HG03095 (cell line): ENCODE data around the gene SOWAHA.
"Not testable (repeated sequence)": the region's sequence is repeated elsewhere in the genome, so short reads cannot be mapped to it uniquely, and the experiment has no call there.

Source experiments
- ATAC-seq: cut with Tn5 transposase; IDR thresholded peaks from one replicate; pipeline ENCODE4 v1.9.1; 2021; ENCODE audit warnings: moderate library complexity; ENCODE audit not compliant: unreplicated experiment

SOWAHA gene

GRCh38 chr5:132848270-132848669 is 35.2 kb downstream of the SOWAHA start:
- no peak for ATAC-seq

DNA sequence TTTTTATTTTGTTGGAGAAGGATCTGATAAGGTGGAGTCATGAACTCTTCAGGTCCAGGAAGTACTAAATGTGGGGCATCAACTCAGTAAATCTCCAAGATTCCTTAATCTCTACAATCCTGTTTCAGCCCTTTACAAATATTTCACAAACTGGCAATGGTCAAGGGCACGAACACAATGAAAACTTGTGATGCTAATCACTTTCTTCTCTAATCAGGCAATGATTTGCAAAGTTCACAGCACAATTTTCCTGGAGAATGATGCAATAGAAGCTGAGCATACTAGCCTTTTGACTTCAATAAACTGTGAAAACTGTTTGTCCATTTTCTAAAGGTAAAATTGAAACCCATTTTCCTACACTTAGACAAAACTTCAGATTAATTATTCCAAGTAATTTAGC is 36.2 kb downstream of the SOWAHA start:
- ATAC-seq, result no peak

GRCh38 chr5:132850066-132850465 is 37.0 kb downstream of the SOWAHA start:
- no peak for ATAC-seq

DNA sequence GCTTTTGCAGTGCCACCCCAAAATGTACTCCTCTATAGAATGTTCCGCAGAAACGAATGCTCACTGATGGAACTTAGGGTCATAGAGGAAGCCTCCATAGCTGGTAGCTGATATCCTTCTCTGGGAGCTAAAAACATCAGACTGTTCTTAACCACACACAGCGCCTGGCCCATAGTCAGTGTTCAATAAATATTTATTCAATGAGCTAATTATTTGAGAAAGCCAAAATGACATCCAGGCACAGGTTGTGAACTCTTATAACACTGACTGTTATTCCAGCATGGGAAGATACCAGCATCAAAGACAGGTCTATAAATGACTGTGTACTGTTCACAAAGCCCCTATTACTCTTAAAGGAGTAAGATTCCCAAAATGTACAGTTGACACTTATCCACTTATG is 40.2 kb downstream of the SOWAHA start:
- no peak for ATAC-seq

GRCh38 chr5:132853790-132854189 is 40.7 kb downstream of the SOWAHA start:
- no peak for ATAC-seq

GRCh38 chr5:132854301-132854700 is 41.2 kb downstream of the SOWAHA start:
- no peak for ATAC-seq

DNA sequence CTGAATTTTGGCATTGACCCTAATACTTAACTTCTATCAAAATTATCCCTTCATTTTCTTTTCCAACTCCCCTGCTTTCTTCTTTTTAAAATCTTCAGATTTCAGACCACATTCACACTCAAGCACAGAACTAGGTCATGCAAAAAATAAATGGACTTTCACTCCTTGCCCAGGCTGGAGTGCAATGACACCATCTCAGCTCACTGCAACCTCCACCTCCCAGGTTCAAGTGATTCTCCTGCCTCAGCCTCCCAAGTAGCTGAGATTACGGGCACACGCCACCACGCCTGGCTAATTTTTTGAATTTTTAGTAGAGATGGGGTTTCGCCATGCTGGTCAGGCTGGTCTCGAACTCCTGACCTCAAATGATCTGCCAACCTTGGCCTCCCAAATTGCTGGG is 41.9 kb downstream of the SOWAHA start:
- not testable (repeated sequence) for ATAC-seq

- ATAC-seq, result no peak
Measured at GRCh38 chr5:132856011-132856410, 42.9 kb downstream of the SOWAHA start.

DNA sequence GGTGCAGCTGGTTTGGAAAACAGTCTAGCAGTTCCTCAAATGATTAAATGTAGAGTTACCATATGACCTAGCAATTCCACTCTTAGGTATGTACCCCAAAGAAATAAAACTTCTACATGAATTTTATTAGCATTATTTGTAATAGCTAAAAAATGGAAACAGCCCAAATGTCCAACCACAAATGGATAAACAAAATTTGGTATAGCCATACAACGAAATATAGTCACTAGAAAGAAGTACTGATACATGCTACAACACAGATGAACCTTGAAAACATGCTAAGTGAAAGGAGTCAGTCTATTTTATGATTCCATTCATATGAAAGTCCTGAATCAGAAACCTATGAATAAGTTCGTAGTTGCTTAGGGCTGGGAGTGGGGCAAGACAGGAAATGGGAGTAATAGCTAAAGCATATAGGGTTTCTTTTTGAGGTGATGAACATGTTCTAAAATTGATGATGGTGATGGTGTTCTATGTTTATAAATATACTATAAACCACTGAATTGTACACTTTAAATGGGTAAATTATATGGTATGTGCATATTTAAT is 46.9 kb downstream of the SOWAHA start:
- ATAC-seq, result no peak

- no peak for ATAC-seq
Measured at GRCh38 chr5:132860742-132861141, 47.6 kb downstream of the SOWAHA start.

GRCh38 chr5:132865668-132866341 is 52.7 kb downstream of the SOWAHA start:
- peak; percentile 14 for ATAC-seq
